HepG2 (cell line): ENCODE results near the gene RXYLT1. TPM values are rescaled to one million over a fixed set of nuclear protein-coding genes. Genes with fewer than 3 reads are reported as not detected.

Experiments
- ATAC-seq: fragments of 200-7000 bp; cut with Tn5 transposase; 3 replicates; pipeline ENCODE4 v1.9.1; 2020; ENCODE audit warnings: mild to moderate bottlenecking, moderate library complexity
- BruUV-seq: library from RNA; stranded (reverse); fragments of 400-500 nt; replicated peaks from 2 replicates; lab custom pipeline; 2021; lab: Mats Ljungman, UMichigan
- CTCF ChIA-PET: fragments of 300-600 bp; formaldehyde crosslinking; extraction: SDS; loops from one replicate; lab custom pipeline; 2021; ENCODE audit warnings: low total read pairs, inconsistent platforms, low intra/inter-chr PET ratio; lab: Yijun Ruan, JAX
- POLR2A ChIA-PET: fragments of 350-600 bp; sonication (Branson Sonifier 250); formaldehyde crosslinking; loops from one replicate; lab custom pipeline; 2020; ENCODE audit warnings: antibody characterized with exemption, inconsistent platforms; lab: Yijun Ruan, JAX
- DNase-seq: peaks from one replicate; pipeline ENCODE4 v3.0.0-alpha.2; 2015; ENCODE audit warnings: low spot score
- FAIRE-seq: peaks from 3 replicates; lab custom pipeline; 2011; peaks lifted over from hg19 to GRCh38; lab: Jason Lieb, UNC
- H2AFZ ChIP-seq: one replicate; pipeline ENCODE4 v1.6.1; 2011; ENCODE audit warnings: low read length, inconsistent platforms
- H3K27ac ChIP-seq: fragments of 300-600 bp; 3 replicates; pipeline ENCODE4 v1.8.0; 2011; ENCODE audit warnings: mixed run types, mild to moderate bottlenecking, mixed read lengths, low read length, inconsistent platforms; ENCODE audit not compliant: insufficient read depth; ENCODE audit errors: extremely low read length
- H3K27me3 ChIP-seq, 2 experiments: fragments of 200-600 bp in 1 of 2; 2 replicates in 1 of 2; 3 replicates in 1 of 2; pipeline versions ENCODE4 v1.6.0 to v1.8.0; 2011; ENCODE audit warnings: low read length in 2 of 2, mild to moderate bottlenecking in 2 of 2, moderate library complexity in 2 of 2, inconsistent platforms in 1 of 2; ENCODE audit not compliant: insufficient read depth in 2 of 2, control insufficient read depth in 1 of 2
- H3K36me3 ChIP-seq, 2 experiments: fragments of 200-600 bp in 1 of 2; replicated peaks in 1 of 2; 2 replicates in 1 of 2; 3 replicates in 1 of 2; pipeline versions ENCODE4 v1.5.1 to v1.8.0; 2011; ENCODE audit warnings: low read length in 2 of 2, inconsistent platforms in 1 of 2; ENCODE audit not compliant: insufficient read depth in 2 of 2, control insufficient read depth in 1 of 2
- H3K4me1 ChIP-seq: 2 replicates; pipeline ENCODE4 v1.5.1; 2012; ENCODE audit warnings: low read length, inconsistent platforms; ENCODE audit not compliant: insufficient read depth
- H3K4me2 ChIP-seq: 2 replicates; pipeline ENCODE4 v1.6.0; 2011; ENCODE audit warnings: low read depth, low read length, inconsistent platforms
- H3K4me3 ChIP-seq, 3 experiments: fragments of 200-600 bp in 1 of 3; sonication (generic), shearing (Covaris generic) in 1 of 3; replicated peaks in 1 of 3; 2 replicates each; pipeline ENCODE4 v1.5.1; 2011 to 2016; ENCODE audit warnings: low read length in 3 of 3, inconsistent platforms in 2 of 3, low read depth in 2 of 3, mild to moderate bottlenecking in 2 of 3, control low read depth in 1 of 3, mixed read lengths in 1 of 3; ENCODE audit not compliant: insufficient read depth in 1 of 3
- H3K79me2 ChIP-seq: one replicate; pipeline ENCODE4 v1.6.1; 2011; ENCODE audit warnings: low read length, inconsistent platforms; ENCODE audit not compliant: insufficient read depth
- H3K9ac ChIP-seq: 2 replicates; pipeline ENCODE4 v1.6.0; 2011; ENCODE audit warnings: mild to moderate bottlenecking, low read depth, low read length, inconsistent platforms; ENCODE audit not compliant: insufficient read depth
- H3K9me3 ChIP-seq: 2 replicates; pipeline ENCODE4 v1.5.1; 2012; ENCODE audit warnings: mild to moderate bottlenecking, low read length
- H4K20me1 ChIP-seq: 2 replicates; pipeline ENCODE4 v1.6.0; 2011; ENCODE audit warnings: inconsistent platforms, mild to moderate bottlenecking, low read length, moderate library complexity; ENCODE audit not compliant: insufficient read depth
- CCDC6 ChIP-seq: sonication (generic); formaldehyde crosslinking; IDR thresholded peaks from 2 replicates; pipeline ENCODE4 v1.8.1; 2022; ENCODE audit warnings: mild to moderate bottlenecking, missing genetic modification reagents, moderate library complexity
- DDIT3 ChIP-seq: sonication (generic); formaldehyde crosslinking; IDR thresholded peaks from 2 replicates; pipeline ENCODE4 v1.4.0; 2020; ENCODE audit warnings: mild to moderate bottlenecking, missing genetic modification reagents
- HDAC2 ChIP-seq: sonication (generic); formaldehyde crosslinking; IDR thresholded peaks from 2 replicates; pipeline ENCODE4 v1.4.0; 2020; ENCODE audit warnings: missing genetic modification reagents
- KAT8 ChIP-seq: IDR thresholded peaks from 2 replicates; pipeline ENCODE4 v1.6.1; 2016; ENCODE audit warnings: missing genetic modification reagents, missing compliant biosample characterization
- PLRG1 ChIP-seq: fragments of 450-650 bp; conservative IDR thresholded peaks from 2 replicates; pipeline ENCODE4 v1.6.1; 2016
- RERE ChIP-seq: IDR thresholded peaks from 2 replicates; pipeline ENCODE4 v1.6.1; 2016; ENCODE audit warnings: low read depth, missing genetic modification reagents, missing compliant biosample characterization
- RXRA ChIP-seq: sonication (generic); formaldehyde crosslinking; IDR thresholded peaks from 2 replicates; pipeline ENCODE4 v1.5.1; 2020; ENCODE audit warnings: missing genetic modification reagents
- ZMAT3 ChIP-seq: sonication (generic); formaldehyde crosslinking; conservative IDR thresholded peaks from 2 replicates; pipeline ENCODE4 v1.7.0; 2021; ENCODE audit warnings: missing genetic modification reagents
- ZNF281 ChIP-seq: sonication (generic); formaldehyde crosslinking; IDR thresholded peaks from 2 replicates; pipeline ENCODE4 v1.4.0; 2020; ENCODE audit warnings: missing genetic modification reagents, borderline replicate concordance
- ZNF30 ChIP-seq: sonication (generic); formaldehyde crosslinking; IDR thresholded peaks from 2 replicates; pipeline ENCODE4 v1.5.0; 2020; ENCODE audit warnings: mild to moderate bottlenecking, missing genetic modification reagents
- ZNF484 ChIP-seq: sonication (generic); formaldehyde crosslinking; IDR thresholded peaks from 2 replicates; pipeline ENCODE4 v1.5.1; 2020; ENCODE audit warnings: mild to moderate bottlenecking, low read depth, missing genetic modification reagents, borderline replicate concordance
- ZNF780A ChIP-seq: sonication (generic); formaldehyde crosslinking; IDR thresholded peaks from 2 replicates; pipeline ENCODE4 v1.8.0; 2022; ENCODE audit warnings: mild to moderate bottlenecking, missing genetic modification reagents, moderate library complexity
- WGBS: methylation state at CpG from one replicate; pipeline ENCODE4 v1.1.6; 2017; ENCODE audit warnings: low lambda C conversion rate; 5-methylcytosine and 5-hydroxymethylcytosine counted together
- in situ Hi-C: cut with HindIII; loops from 2 replicates; pipeline ENCODE4 v1.10.0; 2017; ENCODE audit warnings: low pct_unique_long_range_greater_than_20kb; ENCODE audit not compliant: extremely low pct_ligation_motif_present
- intact Hi-C: fragments of 100-400 bp; cut with micrococcal nuclease; formaldehyde crosslinking; loops from one replicate; pipeline ENCODE4 v1.10.0; 2022; ENCODE audit not compliant: unreplicated experiment
- polyA plus RNA-seq, 8 experiments: library from polyadenylated mRNA; depleted of rRNA in 3 of 8; stranded (reverse) in 7 of 8; unstranded in 1 of 8; fragments of >200 nt; fragmentation: Illumina TruSeq in 4 of 8; extraction: Trizol in 4 of 8; gene quantifications; 2 replicates each; pipeline versions ENCODE4 v1.2.1 to v1.2.3, GENCODE V29; 2011 to 2016; ENCODE audit warnings: low read depth in 4 of 8, missing spikeins in 1 of 8, mixed read lengths in 1 of 8; ENCODE audit not compliant: insufficient read depth in 1 of 8
- total RNA-seq, 5 experiments: library from RNA; depleted of rRNA; stranded (reverse); fragments of >200 nt; fragmentation: Illumina TruSeq; extraction: Trizol; gene quantifications; 2 replicates each; pipeline ENCODE4 v1.2.3, GENCODE V29; 2016; ENCODE audit warnings: low read depth in 1 of 5

The RXYLT1 gene
- total and polyA plus RNA-seq, 2 of the 13 experiments (the other 11 are each of a cell fraction or from before 2014, with no cell fraction given), result 8.3 to 15.5 TPM

- TF ChIP-seq PLRG1 (no peak), ZNF484 (CRISPR knock-in tag) (no peak), KAT8 (CRISPR knock-in tag) (no peak), ZNF281 (CRISPR knock-in tag) (no peak), CCDC6 (no peak), ZNF30 (no peak), RXRA (CRISPR knock-in tag) (no peak), RERE (CRISPR knock-in tag) (no peak), HDAC2 (CRISPR knock-in tag) (no peak), ZMAT3 (no peak), DDIT3 (no peak), ZNF780A (CRISPR knock-in tag) (no peak)
- Histone ChIP-seq H3K27me3 (no peaks in the 10 kb centered on the region; a peak in 1 of 5 replicates), H2AFZ (no peak overlapping the region), H3K4me3 (no peak overlapping the region), H3K79me2 (no peaks in the 10 kb centered on the region), H3K36me3 (no peaks in the 10 kb centered on the region), H3K4me2 (no peak overlapping the region), H3K9ac (no peak overlapping the region), H3K4me1 (no peaks in the 10 kb centered on the region), H3K27ac (no peak overlapping the region), H4K20me1 (no peaks in the 10 kb centered on the region), H3K9me3 (no peaks in the 10 kb centered on the region)
- BruUV-seq, result no TSS peak
- CTCF ChIA-PET, result interaction anchor here (0.6 kb wide), 1 partner anchor 399 kb away, joined by 3 read pairs; no protein-coding TSS in a partner anchor
- intact Hi-C loops, result no loop called here
- DNase-seq (no peak), FAIRE-seq (no peak), ATAC-seq (no peak)
- WGBS, result 3% methylated on average over 2 of the region's 2 CpGs
- in situ Hi-C loops, result no loop called here
- POLR2A ChIA-PET, result no interaction called here
Measured at GRCh38 chr12:63836046-63836445, 56.3 kb downstream of the RXYLT1 start.
